ENCODE measurements around the gene ABR. TPM values are rescaled to one million over a fixed set of nuclear protein-coding genes. Genes with fewer than 3 reads are reported as not detected.
"Not testable (repeated sequence)": the region's sequence is repeated elsewhere in the genome, so short reads cannot be mapped to it uniquely, and the experiment has no call there.

ABR gene
- total RNA-seq, 1 donor from 2014 or later = 62.5 TPM

- no peak for DNase-seq (ENCODE audit: extremely low read depth, low read depth, low spot score)
These were observed 57.0 kb downstream of the ABR start for GRCh38 chr17:1122533-1123392.

- not testable (repeated sequence) for DNase-seq (ENCODE audit: extremely low read depth, low read depth, low spot score)
These were observed 58.4 kb downstream of the ABR start for GRCh38 chr17:1121442-1121817.

GRCh38 chr17:1120596-1121441 is 59.0 kb downstream of the ABR start:
- DNase-seq (ENCODE audit: extremely low read depth, low read depth, low spot score) = no peak

- DNase-seq (ENCODE audit: extremely low read depth, low read depth, low spot score) = no peak
These were observed 59.9 kb downstream of the ABR start for GRCh38 chr17:1119924-1120323.

- DNase-seq (ENCODE audit: extremely low read depth, low read depth, low spot score) = no peak
These were observed 63.2 kb downstream of the ABR start for GRCh38 chr17:1116602-1117001.

GRCh38 chr17:1112875-1113274 is 66.9 kb downstream of the ABR start:
- no peak for DNase-seq (ENCODE audit: extremely low read depth, low read depth, low spot score)

- no peak for DNase-seq (ENCODE audit: extremely low read depth, low read depth, low spot score)
These were observed 68.0 kb downstream of the ABR start for GRCh38 chr17:1111599-1112443.

GRCh38 chr17:1110862-1111598 is 68.8 kb downstream of the ABR start:
- no peak for DNase-seq (ENCODE audit: extremely low read depth, low read depth, low spot score)

GRCh38 chr17:1110541-1110861 is 69.3 kb downstream of the ABR start:
- DNase-seq (ENCODE audit: extremely low read depth, low read depth, low spot score) = no peak

- no peak for DNase-seq (ENCODE audit: extremely low read depth, low read depth, low spot score)
These were observed 69.9 kb downstream of the ABR start for GRCh38 chr17:1109606-1110540.

GRCh38 chr17:1108765-1109605 is 70.8 kb downstream of the ABR start:
- DNase-seq (ENCODE audit: extremely low read depth, low read depth, low spot score) = no peak

- DNase-seq (ENCODE audit: extremely low read depth, low read depth, low spot score) = no peak
These were observed 71.4 kb downstream of the ABR start for GRCh38 chr17:1108478-1108764.

GRCh38 chr17:1107777-1108477 is 71.9 kb downstream of the ABR start:
- DNase-seq (ENCODE audit: extremely low read depth, low read depth, low spot score) = no peak

GRCh38 chr17:1107083-1107776 is 72.6 kb downstream of the ABR start:
- DNase-seq (ENCODE audit: extremely low read depth, low read depth, low spot score) = no peak

- DNase-seq (ENCODE audit: extremely low read depth, low read depth, low spot score) = no peak
These were observed 75.6 kb downstream of the ABR start for GRCh38 chr17:1104222-1104621.

- no peak for DNase-seq (ENCODE audit: extremely low read depth, low read depth, low spot score)
These were observed 79.4 kb downstream of the ABR start for GRCh38 chr17:1100382-1100781.

GRCh38 chr17:1099242-1099641 is 80.5 kb downstream of the ABR start:
- no peak for DNase-seq (ENCODE audit: extremely low read depth, low read depth, low spot score)

All from glomerular endothelial cell (primary cell).